PFSK-1 (cell line): ENCODE measurements around the gene SNX10.

ENCODE experiments used
- FOXP2 ChIP-seq: optimal IDR thresholded peaks from 2 replicates; pipeline ENCODE3; 2011; ENCODE audit warnings: borderline replicate concordance, control low read depth, inconsistent platforms; ENCODE audit not compliant: insufficient read depth; ENCODE audit errors: extremely low read length, extremely low read depth
- POLR2AphosphoS5 ChIP-seq: IDR thresholded peaks from 2 replicates; pipeline ENCODE4 v1.6.1; 2012; ENCODE audit warnings: low read depth, mild to moderate bottlenecking, control low read depth, low read length, moderate library complexity
- REST ChIP-seq, 2 experiments: IDR thresholded peaks; 2 replicates each; pipeline versions ENCODE4 v1.6.1 to v1.8.0; 2011 to 2012; ENCODE audit warnings: low read depth in 2 of 2, low read length in 2 of 2, control low read depth in 1 of 2, inconsistent platforms in 1 of 2, mild to moderate bottlenecking in 1 of 2, moderate library complexity in 1 of 2; ENCODE audit not compliant: insufficient read depth in 1 of 2

GRCh38 chr7:26317211-26317610 is 25.5 kb downstream of the SNX10 start:
- TF ChIP-seq POLR2AphosphoS5: no peak
- no peak for TF ChIP-seq FOXP2
- no peak for TF ChIP-seq REST (IDR thresholded peaks at IDR 0.05; ENCODE audit: insufficient read depth in 1 of 2, low read depth in 2 of 2, low read length in 2 of 2)
